Mammary epithelial cell (primary cell): ENCODE results near the gene SPRR2D.

ENCODE experiments used
- EZH2 ChIP-seq: IDR thresholded peaks from 2 replicates; pipeline ENCODE4 v1.6.1; 2012; ENCODE audit warnings: low read length, inconsistent platforms, borderline replicate concordance
- TF ChIP-seq, protein P1 (sequence below), 2 donors: IDR thresholded peaks in 1 of 2; conservative IDR thresholded peaks in 1 of 2; 2 replicates each; pipeline ENCODE4 v1.5.1; 2011 to 2012; ENCODE audit warnings: inconsistent platforms in 2 of 2, low read length in 2 of 2, mild to moderate bottlenecking in 2 of 2, control low read depth in 1 of 2, low read depth in 1 of 2; ENCODE audit not compliant: insufficient read depth in 1 of 2; ENCODE audit errors: extremely low read depth in 1 of 2

DNA sequence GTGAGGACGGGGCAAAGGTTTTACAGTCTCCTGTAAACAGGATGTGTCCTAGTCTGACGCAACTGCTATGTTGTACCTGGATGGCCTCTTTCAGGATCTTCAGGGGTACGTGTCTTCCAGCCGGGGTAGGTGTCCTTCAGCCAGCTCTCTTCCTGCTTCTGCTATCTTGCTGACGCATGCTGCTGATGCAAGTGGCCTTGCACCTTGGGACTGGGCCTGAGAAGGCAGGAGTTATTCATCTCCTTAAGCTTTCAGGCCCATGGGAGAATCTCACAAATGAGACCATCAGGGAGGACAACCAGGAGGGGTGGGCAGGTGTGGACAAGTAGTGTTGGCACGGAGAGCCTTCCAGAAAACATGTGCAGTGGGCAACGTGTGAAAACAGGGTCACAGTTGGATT, 17.8 kb downstream of the SPRR2D start:
- TF ChIP-seq, protein P1, sequence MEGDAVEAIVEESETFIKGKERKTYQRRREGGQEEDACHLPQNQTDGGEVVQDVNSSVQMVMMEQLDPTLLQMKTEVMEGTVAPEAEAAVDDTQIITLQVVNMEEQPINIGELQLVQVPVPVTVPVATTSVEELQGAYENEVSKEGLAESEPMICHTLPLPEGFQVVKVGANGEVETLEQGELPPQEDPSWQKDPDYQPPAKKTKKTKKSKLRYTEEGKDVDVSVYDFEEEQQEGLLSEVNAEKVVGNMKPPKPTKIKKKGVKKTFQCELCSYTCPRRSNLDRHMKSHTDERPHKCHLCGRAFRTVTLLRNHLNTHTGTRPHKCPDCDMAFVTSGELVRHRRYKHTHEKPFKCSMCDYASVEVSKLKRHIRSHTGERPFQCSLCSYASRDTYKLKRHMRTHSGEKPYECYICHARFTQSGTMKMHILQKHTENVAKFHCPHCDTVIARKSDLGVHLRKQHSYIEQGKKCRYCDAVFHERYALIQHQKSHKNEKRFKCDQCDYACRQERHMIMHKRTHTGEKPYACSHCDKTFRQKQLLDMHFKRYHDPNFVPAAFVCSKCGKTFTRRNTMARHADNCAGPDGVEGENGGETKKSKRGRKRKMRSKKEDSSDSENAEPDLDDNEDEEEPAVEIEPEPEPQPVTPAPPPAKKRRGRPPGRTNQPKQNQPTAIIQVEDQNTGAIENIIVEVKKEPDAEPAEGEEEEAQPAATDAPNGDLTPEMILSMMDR (conservative IDR thresholded peaks at IDR 0.05 in 1 of 2, IDR thresholded peaks at IDR 0.05 in 1 of 2; ENCODE audit: extremely low read depth in 1 of 2, insufficient read depth in 1 of 2, low read depth in 1 of 2, low read length in 2 of 2) = no peak
- no peak for TF ChIP-seq EZH2
